LNCaP clone FGC (cell line): Measurements from ENCODE around the gene KCNIP3.

Source experiments
- DNase-seq: peaks from one replicate; pipeline ENCODE4 v3.0.0-alpha.2; 2011; ENCODE audit warnings: low read depth
- H3K4me3 ChIP-seq: 2 replicates; pipeline ENCODE4 v1.5.1; 2011; ENCODE audit warnings: mild to moderate bottlenecking, low read depth, low read length, control low read depth
- TF ChIP-seq, protein P1 (sequence below): IDR thresholded peaks from 2 replicates; pipeline ENCODE4 v1.5.1; 2012; ENCODE audit warnings: mild to moderate bottlenecking; ENCODE audit not compliant: control insufficient read depth, insufficient read depth; ENCODE audit errors: extremely low read depth

Gene KCNIP3

DNA sequence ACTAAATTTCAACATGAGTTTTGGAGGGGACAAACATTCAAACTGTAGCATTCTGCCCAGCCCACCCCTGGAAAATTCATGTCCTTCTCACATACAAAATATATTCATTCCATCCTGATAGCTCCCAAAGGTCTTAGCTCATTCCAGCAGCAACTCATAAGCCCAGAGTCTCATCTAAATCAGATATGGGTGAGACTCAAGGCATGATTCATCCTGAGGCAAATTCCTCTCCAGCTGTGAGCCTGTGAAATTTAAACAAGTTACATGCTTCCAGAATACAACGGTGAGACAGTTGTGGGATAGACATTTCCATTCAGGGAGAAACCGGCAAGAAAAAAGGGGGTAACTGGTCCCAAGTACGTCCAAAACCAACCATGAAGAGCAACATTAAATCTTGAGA, 61.9 kb downstream of the KCNIP3 start:
- DNase-seq, result no peak
- TF ChIP-seq, protein P1, sequence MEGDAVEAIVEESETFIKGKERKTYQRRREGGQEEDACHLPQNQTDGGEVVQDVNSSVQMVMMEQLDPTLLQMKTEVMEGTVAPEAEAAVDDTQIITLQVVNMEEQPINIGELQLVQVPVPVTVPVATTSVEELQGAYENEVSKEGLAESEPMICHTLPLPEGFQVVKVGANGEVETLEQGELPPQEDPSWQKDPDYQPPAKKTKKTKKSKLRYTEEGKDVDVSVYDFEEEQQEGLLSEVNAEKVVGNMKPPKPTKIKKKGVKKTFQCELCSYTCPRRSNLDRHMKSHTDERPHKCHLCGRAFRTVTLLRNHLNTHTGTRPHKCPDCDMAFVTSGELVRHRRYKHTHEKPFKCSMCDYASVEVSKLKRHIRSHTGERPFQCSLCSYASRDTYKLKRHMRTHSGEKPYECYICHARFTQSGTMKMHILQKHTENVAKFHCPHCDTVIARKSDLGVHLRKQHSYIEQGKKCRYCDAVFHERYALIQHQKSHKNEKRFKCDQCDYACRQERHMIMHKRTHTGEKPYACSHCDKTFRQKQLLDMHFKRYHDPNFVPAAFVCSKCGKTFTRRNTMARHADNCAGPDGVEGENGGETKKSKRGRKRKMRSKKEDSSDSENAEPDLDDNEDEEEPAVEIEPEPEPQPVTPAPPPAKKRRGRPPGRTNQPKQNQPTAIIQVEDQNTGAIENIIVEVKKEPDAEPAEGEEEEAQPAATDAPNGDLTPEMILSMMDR, result no peak
- H3K4me3 ChIP-seq, result no peak overlapping the region

DNA sequence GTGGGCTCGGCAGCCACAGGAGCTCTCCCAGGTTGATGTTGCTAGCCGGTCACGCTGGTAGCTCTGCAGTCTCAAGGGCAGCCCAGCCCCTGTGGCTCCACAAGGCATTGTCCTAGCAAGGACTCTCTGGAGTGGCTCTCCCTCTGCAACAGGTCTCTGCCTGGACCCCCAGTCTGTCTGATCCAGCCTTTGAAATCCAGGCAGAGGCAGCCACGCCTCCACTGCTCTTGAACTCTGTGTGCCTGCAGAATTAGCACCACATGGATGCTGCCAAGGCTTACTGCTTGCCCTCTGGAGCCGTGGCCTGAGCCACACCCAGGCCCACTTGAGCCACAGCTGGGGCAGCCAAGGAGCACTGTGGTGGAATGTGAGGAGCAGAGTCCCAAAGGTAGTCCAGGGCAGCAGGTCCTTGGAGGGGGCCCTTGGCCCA, 62.4 kb downstream of the KCNIP3 start:
- TF ChIP-seq, protein P1, result no peak
- H3K4me3 ChIP-seq, result no peak overlapping the region
- no peak for DNase-seq

DNA sequence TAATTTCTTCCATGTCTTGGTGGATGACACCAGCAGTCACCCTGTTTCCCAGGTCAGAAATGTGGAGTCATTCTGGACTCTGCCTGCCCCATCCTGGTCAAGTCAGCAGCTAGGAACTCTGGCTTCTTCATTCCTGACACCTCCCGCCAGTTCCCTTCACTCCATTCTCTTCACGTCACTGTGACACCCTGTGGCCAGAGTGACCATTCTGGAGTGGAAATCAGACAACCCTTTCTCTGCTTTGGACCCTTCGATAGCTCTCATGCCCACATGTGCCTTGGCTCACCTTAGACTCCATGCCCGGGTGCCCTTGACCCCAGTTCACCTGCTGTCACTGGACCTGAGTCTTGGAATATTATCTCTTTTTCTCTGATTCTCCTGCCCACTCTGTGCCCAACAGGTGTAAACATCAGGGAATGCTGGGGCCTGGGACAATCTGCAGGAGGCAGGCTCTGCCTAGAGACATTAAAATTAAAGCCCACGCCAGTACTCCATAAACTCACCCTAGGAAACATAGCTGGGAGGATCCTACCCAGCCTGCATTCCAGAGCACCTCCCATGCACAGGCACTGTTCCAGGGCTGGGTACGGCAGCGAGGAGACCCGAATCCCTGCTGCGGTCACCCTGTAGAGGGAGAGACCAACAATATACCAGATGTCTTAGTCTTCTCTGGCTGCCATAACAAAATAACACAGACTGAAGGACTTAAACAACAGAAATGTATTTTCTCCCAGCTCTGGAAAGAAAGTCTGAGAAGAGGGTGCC, 64.3 kb downstream of the KCNIP3 start:
- no peak for DNase-seq
- TF ChIP-seq, protein P1, result no peak
- no peak overlapping the region for H3K4me3 ChIP-seq

DNA sequence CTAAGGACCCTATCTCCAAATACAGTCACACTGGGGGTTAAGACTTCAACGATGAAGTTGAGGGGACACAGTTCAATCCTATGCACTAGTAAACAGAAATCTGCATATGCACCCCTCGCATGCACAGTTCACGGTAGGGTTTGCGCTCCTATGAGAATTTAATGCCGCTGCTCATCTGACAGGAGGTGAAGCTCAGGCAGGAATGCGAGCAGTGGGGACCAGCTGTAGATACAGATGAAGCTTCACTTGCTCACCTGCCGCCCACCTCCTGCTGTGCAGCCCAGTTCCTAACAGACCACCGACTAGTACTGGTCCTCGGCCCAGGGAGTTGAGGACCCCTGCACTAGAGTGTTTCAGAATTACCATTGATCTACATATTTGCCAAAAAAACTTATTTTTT, 65.3 kb downstream of the KCNIP3 start:
- no peak overlapping the region for H3K4me3 ChIP-seq
- TF ChIP-seq, protein P1, result no peak

DNA sequence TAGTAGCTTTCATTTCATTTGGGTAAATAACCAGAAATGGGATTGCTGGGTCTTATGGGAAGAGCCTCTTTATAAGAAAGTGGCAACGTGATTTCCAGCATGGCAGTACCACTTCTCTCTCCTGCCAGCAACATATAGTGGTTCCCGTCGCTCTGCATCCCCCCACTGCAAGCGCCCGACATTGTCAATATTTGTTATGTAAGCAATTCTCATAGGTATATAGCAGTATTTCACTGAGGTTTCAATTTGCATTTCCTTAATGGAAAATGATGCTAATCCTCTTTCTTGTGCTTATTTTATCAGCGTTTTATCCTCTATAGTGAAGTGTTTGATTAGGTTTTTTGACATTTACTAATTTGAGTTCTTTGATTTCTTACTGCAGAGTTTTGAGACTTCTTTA, 69.4 kb downstream of the KCNIP3 start:
- no peak overlapping the region for H3K4me3 ChIP-seq
- TF ChIP-seq, protein P1, result no peak
- no peak for DNase-seq

More for the DNA sequence above, 65.3 kb downstream of the KCNIP3 start:
- no peak for DNase-seq

DNA sequence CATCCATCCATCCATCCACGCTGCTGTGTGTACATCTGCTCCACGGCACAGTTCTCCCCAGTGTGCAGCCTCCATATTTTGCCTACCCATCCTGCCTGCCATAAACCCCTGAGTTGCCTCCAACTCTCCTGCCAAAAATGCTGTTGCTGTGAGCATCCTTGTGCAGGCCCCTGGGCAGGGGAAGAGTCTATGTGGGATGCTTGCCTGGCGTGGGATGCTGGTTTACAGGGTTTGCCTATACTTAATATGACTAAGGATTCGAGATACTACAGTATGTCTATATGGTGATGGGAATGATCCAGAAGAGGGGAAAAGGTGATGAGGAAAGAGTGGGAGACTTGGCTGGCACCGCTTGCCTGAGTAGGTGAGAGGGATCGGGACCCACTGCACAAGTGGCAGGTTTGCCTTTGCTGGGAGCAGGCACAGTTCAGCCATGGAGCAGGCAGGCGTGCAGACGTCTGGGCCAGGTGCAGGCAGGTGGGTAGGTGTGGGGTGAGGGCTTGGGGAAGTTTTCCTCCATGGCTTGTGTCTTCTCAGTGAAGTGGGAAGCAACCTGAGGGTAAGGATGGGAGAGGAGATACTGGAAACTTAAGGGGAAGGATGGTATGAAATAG, 75.2 kb downstream of the KCNIP3 start:
- H3K4me3 ChIP-seq, result no peak overlapping the region
- TF ChIP-seq, protein P1, result no peak
- no peak for DNase-seq
